Activated CD4-positive, alpha-beta T cell treated with anti-CD3 and anti-CD28 coated beads for 4 hours (primary cell): ENCODE data around the gene NTN3.
A peak's percentile ranks its signal among the peaks of the same experiment; 100 is the strongest.
"Not testable (repeated sequence)": the region's sequence is repeated elsewhere in the genome, so short reads cannot be mapped to it uniquely, and the experiment has no call there.

Source experiments
- DNase-seq, 2 donors: peaks; one replicate each; pipeline ENCODE4 v3.0.0-alpha.2; 2020

The NTN3 gene

GRCh38 chr16:2471016-2471652 is at the start of gene NTN3:
Gene NTN3 (plus strand): TSS chr16:2471297. CDS start chr16:2471702, 405 bp downstream.
- DNase-seq, result peak; percentile 20 to 29

GRCh38 chr16:2422123-2422867 is 48.8 kb upstream of the NTN3 start:
- DNase-seq, result no peak

GRCh38 chr16:2424061-2425007 is 46.8 kb upstream of the NTN3 start:
- no peak for DNase-seq

GRCh38 chr16:2425008-2425518 is 46.0 kb upstream of the NTN3 start:
- DNase-seq, result no peak

GRCh38 chr16:2425825-2426430 is 45.2 kb upstream of the NTN3 start:
- no peak for DNase-seq

- DNase-seq, result no peak
Measured at GRCh38 chr16:2426941-2427361, 44.1 kb upstream of the NTN3 start.

GRCh38 chr16:2427526-2427925 is 43.6 kb upstream of the NTN3 start:
- DNase-seq, result no peak

- no peak for DNase-seq
Measured at GRCh38 chr16:2428051-2428783, 42.9 kb upstream of the NTN3 start.

GRCh38 chr16:2428784-2429033 is 42.4 kb upstream of the NTN3 start:
- no peak for DNase-seq

- DNase-seq, result peak; percentile 97 to 98
Measured at GRCh38 chr16:2429034-2429770, 41.9 kb upstream of the NTN3 start, which contains the start of gene CCNF. Gene CCNF (plus strand): TSS chr16:2429447. CDS start chr16:2429482, 35 bp downstream.

GRCh38 chr16:2429771-2430663 is 41.1 kb upstream of the NTN3 start:
- no peak for DNase-seq

GRCh38 chr16:2432286-2432685 is 38.8 kb upstream of the NTN3 start:
- no peak for DNase-seq

GRCh38 chr16:2432801-2433505 is 38.1 kb upstream of the NTN3 start:
- DNase-seq, result no peak

GRCh38 chr16:2435236-2435635 is 35.9 kb upstream of the NTN3 start:
- not testable (repeated sequence) for DNase-seq

- no peak for DNase-seq
Measured at GRCh38 chr16:2436110-2436509, 35.0 kb upstream of the NTN3 start.

GRCh38 chr16:2437032-2437790 is 33.9 kb upstream of the NTN3 start:
- DNase-seq, result no peak

GRCh38 chr16:2438121-2438520 is 33.0 kb upstream of the NTN3 start:
- DNase-seq, result no peak

- no peak for DNase-seq
Measured at GRCh38 chr16:2439598-2439997, 31.5 kb upstream of the NTN3 start.
